Neuronal stem cell (in vitro differentiated cells): Measurements from ENCODE around the gene SNRNP27.

Experiments
- DNase-seq: peaks from one replicate; pipeline ENCODE4 v3.0.0-alpha.2; 2013; ENCODE audit warnings: low spot score
- H2AFZ ChIP-seq: one replicate; pipeline ENCODE4 v1.6.1; 2013; ENCODE audit warnings: mild to moderate bottlenecking, low read length, inconsistent platforms
- H2AK5ac ChIP-seq: 2 replicates; pipeline ENCODE4 v1.6.1; 2013; ENCODE audit warnings: low read depth, mild to moderate bottlenecking, inconsistent platforms, low read length, moderate library complexity, mixed read lengths
- H2BK120ac ChIP-seq: 2 replicates; pipeline ENCODE4 v1.6.1; 2013; ENCODE audit warnings: low read depth, mild to moderate bottlenecking, inconsistent platforms, low read length, moderate library complexity, mixed read lengths
- H2BK12ac ChIP-seq: one replicate; pipeline ENCODE4 v1.6.1; 2013; ENCODE audit warnings: low read length, inconsistent platforms
- H2BK15ac ChIP-seq: 2 replicates; pipeline ENCODE4 v1.6.1; 2013; ENCODE audit warnings: mild to moderate bottlenecking, low read length, inconsistent platforms, mixed read lengths
- H2BK5ac ChIP-seq: one replicate; pipeline ENCODE4 v1.6.1; 2013; ENCODE audit warnings: inconsistent platforms, mild to moderate bottlenecking, low read length, moderate library complexity
- H3K14ac ChIP-seq: one replicate; pipeline ENCODE4 v1.6.1; 2013; ENCODE audit warnings: low read length, inconsistent platforms
- H3K18ac ChIP-seq: 2 replicates; pipeline ENCODE4 v1.6.1; 2013; ENCODE audit warnings: low read length, inconsistent platforms
- H3K23ac ChIP-seq: 2 replicates; pipeline ENCODE4 v1.6.1; 2013; ENCODE audit warnings: low read depth, mild to moderate bottlenecking, mixed read lengths, low read length, inconsistent platforms; ENCODE audit not compliant: poor library complexity
- H3K27ac ChIP-seq: replicated peaks from 3 replicates; pipeline ENCODE4 v1.5.1; 2013; ENCODE audit warnings: low read length, inconsistent platforms
- H3K27me3 ChIP-seq, 3 experiments: 2 replicates each; pipeline ENCODE4 v1.6.1; 2013; ENCODE audit warnings: low read length in 3 of 3, mild to moderate bottlenecking in 2 of 3, inconsistent platforms in 1 of 3, low read depth in 1 of 3, mixed read lengths in 1 of 3, moderate library complexity in 1 of 3; ENCODE audit not compliant: control insufficient read depth in 3 of 3, insufficient read depth in 3 of 3
- H3K36me3 ChIP-seq, 2 donors: replicated peaks in 1 of 2; 2 replicates each; pipeline ENCODE4 v1.6.1; 2013; ENCODE audit warnings: low read length in 2 of 2; ENCODE audit not compliant: control insufficient read depth in 2 of 2, insufficient read depth in 2 of 2
- H3K4ac ChIP-seq: 2 replicates; pipeline ENCODE4 v1.6.1; 2013; ENCODE audit warnings: inconsistent platforms, mild to moderate bottlenecking, low read length, moderate library complexity
- H3K4me1 ChIP-seq, 2 donors: 1 replicate in 1 of 2; 2 replicates in 1 of 2; pipeline ENCODE4 v1.6.1; 2013; ENCODE audit warnings: low read length in 2 of 2, low read depth in 1 of 2; ENCODE audit not compliant: control insufficient read depth in 2 of 2, insufficient read depth in 1 of 2
- H3K4me2 ChIP-seq: one replicate; pipeline ENCODE4 v1.6.1; 2013; ENCODE audit warnings: mild to moderate bottlenecking, low read length, inconsistent platforms; ENCODE audit not compliant: insufficient read depth, poor library complexity, severe bottlenecking
- H3K4me3 ChIP-seq, 2 donors: 2 replicates each; pipeline ENCODE4 v1.5.1; 2013; ENCODE audit warnings: low read length in 2 of 2, mild to moderate bottlenecking in 2 of 2, inconsistent platforms in 1 of 2, moderate library complexity in 1 of 2
- H3K79me1 ChIP-seq: one replicate; pipeline ENCODE4 v1.6.1; 2013; ENCODE audit warnings: low read depth, mild to moderate bottlenecking, inconsistent platforms, low read length, moderate library complexity
- H3K9ac ChIP-seq: one replicate; pipeline ENCODE4 v1.6.1; 2013; ENCODE audit warnings: mild to moderate bottlenecking, low read depth, low read length, inconsistent platforms; ENCODE audit not compliant: poor library complexity
- H3K9me3 ChIP-seq, 2 donors: replicated peaks in 1 of 2; 2 replicates each; pipeline versions ENCODE3 to v1.6.1; 2013; ENCODE audit warnings: low read length in 2 of 2, mild to moderate bottlenecking in 2 of 2, inconsistent platforms in 1 of 2, low read depth in 1 of 2, mixed read lengths in 1 of 2, moderate library complexity in 1 of 2; ENCODE audit not compliant: control insufficient read depth in 2 of 2, insufficient read depth in 1 of 2
- H4K8ac ChIP-seq: one replicate; pipeline ENCODE4 v1.6.1; 2013; ENCODE audit warnings: low read depth, mild to moderate bottlenecking, inconsistent platforms, low read length, moderate library complexity
- H4K91ac ChIP-seq: one replicate; pipeline ENCODE4 v1.6.1; 2013; ENCODE audit warnings: low read length, low read depth, mild to moderate bottlenecking, inconsistent platforms; ENCODE audit not compliant: poor library complexity
- WGBS, 2 donors: extraction: QIAGEN DNeasy Blood & Tissue Kit; methylation state at CpG; one replicate each; pipeline ENCODE4 v1.1.7; 2013; ENCODE audit warnings: missing lambda C conversion rate in 2 of 2, mixed read lengths in 1 of 2; ENCODE audit not compliant: insufficient read length in 2 of 2, insufficient replicate concordance in 1 of 2; ENCODE audit errors: extremely low coverage in 2 of 2; 5-methylcytosine and 5-hydroxymethylcytosine counted together

SNRNP27 gene

DNA sequence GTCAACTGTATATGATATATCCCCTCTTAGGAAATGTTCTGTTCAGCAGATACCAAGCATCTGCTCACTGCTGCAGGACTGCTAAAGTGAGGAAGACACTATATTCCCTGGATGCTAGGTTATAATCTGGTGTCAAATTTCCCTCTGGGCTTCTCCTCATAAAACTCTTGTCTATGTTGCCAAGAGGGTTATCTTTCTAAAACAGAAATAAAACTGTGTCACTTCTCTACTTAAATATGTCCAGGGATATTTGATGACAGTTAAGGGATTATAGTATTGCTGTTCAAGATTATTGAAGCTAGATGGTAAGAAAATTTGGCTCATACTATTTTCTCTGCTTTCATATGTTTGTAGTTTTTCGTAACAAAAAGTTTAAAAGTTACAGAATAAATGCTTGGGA lies 30.5 kb upstream of the SNRNP27 start:
- Histone ChIP-seq H3K9me3 (no peaks in the 10 kb centered on the region), H4K8ac (no peak overlapping the region), H3K23ac (no peak overlapping the region), H3K36me3 (peaks cover 9 to 66% of the 10 kb centered on the region in 2 donors), H3K9ac (no peak overlapping the region), H3K27ac (no peak overlapping the region), H2BK15ac (no peak overlapping the region), H4K91ac (no peak overlapping the region), H3K18ac (no peak overlapping the region), H3K27me3 (no peaks in the 10 kb centered on the region), H2BK5ac (no peak overlapping the region), H3K4me1 (no peaks in the 10 kb centered on the region), H2AFZ (no peak overlapping the region), H2BK120ac (no peak overlapping the region), H3K4ac (no peak overlapping the region), H2BK12ac (no peak overlapping the region), H3K14ac (no peak overlapping the region), H3K4me3 (no peak overlapping the region), H3K4me2 (no peak overlapping the region), H3K79me1 (no peaks in the 10 kb centered on the region), H2AK5ac (no peak overlapping the region)
- no peak for DNase-seq
- WGBS, 2 donors: no CpG with 5 or more reads among the region's 1 CpG

DNA sequence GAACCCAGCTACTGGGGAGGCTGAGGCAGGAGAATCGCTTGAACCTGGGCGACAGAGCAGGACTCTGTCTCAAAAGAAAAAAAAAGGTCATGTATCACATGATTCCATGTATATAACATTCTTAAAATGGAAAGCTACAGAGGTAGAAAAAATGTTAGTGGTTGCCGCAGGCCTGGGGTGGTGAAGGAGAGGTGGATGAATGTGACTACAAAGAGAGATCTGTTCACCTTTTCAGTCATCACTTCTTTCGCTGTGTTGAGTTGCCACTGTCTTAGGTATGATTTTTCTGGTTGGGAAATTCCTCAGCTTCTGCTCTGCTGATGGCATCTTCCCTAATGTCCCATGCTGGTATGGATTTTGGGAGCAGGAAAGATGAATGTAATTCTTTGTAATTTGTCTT lies 5.3 kb upstream of the SNRNP27 start:
- Histone ChIP-seq H2AFZ (no peak overlapping the region), H2BK15ac (no peak overlapping the region), H3K18ac (no peak overlapping the region), H3K36me3 (no peaks in the 10 kb centered on the region), H2BK5ac (no peak overlapping the region), H2BK120ac (no peak overlapping the region), H3K4me3 (no peak overlapping the region), H2BK12ac (no peak overlapping the region), H3K27me3 (no peaks in the 10 kb centered on the region), H3K4me2 (no peak overlapping the region), H3K4me1 (no peaks in the 10 kb centered on the region), H3K4ac (no peak overlapping the region), H2AK5ac (no peak overlapping the region), H3K23ac (no peak overlapping the region), H3K14ac (no peak overlapping the region), H3K79me1 (no peaks in the 10 kb centered on the region), H4K8ac (no peak overlapping the region), H4K91ac (no peak overlapping the region), H3K9ac (no peak overlapping the region), H3K27ac (no peak overlapping the region), H3K9me3 (peaks cover 0 to 4% of the 10 kb centered on the region in 2 donors)
- DNase-seq: no peak
- no CpG with 5 or more reads among the region's 4 CpGs for WGBS, 2 donors

GRCh38 chr2:69889302-69889701 lies 4.5 kb upstream of the SNRNP27 start:
- H3K4me3 ChIP-seq: no peak overlapping the region
- no peak overlapping the region for H3K4me2 ChIP-seq
- H3K79me1 ChIP-seq: no peaks in the 10 kb centered on the region
- no peak overlapping the region for H2AFZ ChIP-seq
- no peak overlapping the region for H3K4ac ChIP-seq
- no peak overlapping the region for H2BK12ac ChIP-seq
- H3K18ac ChIP-seq: no peak overlapping the region
- no peak overlapping the region for H3K27ac ChIP-seq
- no peak overlapping the region for H4K8ac ChIP-seq
- H3K9me3 ChIP-seq: peaks cover 0 to 4% of the 10 kb centered on the region in 2 donors
- no peak overlapping the region for H3K9ac ChIP-seq
- H2BK5ac ChIP-seq: no peak overlapping the region
- no peak overlapping the region for H2BK120ac ChIP-seq
- H3K27me3 ChIP-seq: no peaks in the 10 kb centered on the region
- no peaks in the 10 kb centered on the region for H3K36me3 ChIP-seq
- no peak for DNase-seq
- no peaks in the 10 kb centered on the region for H3K4me1 ChIP-seq
- H3K23ac ChIP-seq: no peak overlapping the region
- no peak overlapping the region for H3K14ac ChIP-seq
- no peak overlapping the region for H2AK5ac ChIP-seq
- H4K91ac ChIP-seq: no peak overlapping the region
- no peak overlapping the region for H2BK15ac ChIP-seq

- no peak overlapping the region for H3K4me3 ChIP-seq
- no CpG with 5 or more reads among the region's 1 CpG for WGBS, 2 donors
- no peak for DNase-seq
These were observed 2.9 kb upstream of the SNRNP27 start for GRCh38 chr2:69890881-69891280.

More at GRCh38 chr2:69890881-69891280, 2.9 kb upstream of the SNRNP27 start:
- Histone ChIP-seq H4K91ac (no peak overlapping the region), H2BK12ac (no peak overlapping the region), H3K9me3 (peaks cover 0 to 4% of the 10 kb centered on the region in 2 donors), H3K18ac (no peak overlapping the region), H3K23ac (no peak overlapping the region), H3K9ac (no peak overlapping the region), H3K14ac (no peak overlapping the region), H2BK15ac (no peak overlapping the region), H2BK5ac (no peak overlapping the region), H2AFZ (peak overlapping the region; percentile 26), H3K4ac (no peak overlapping the region), H3K79me1 (no peaks in the 10 kb centered on the region), H2BK120ac (no peak overlapping the region), H3K36me3 (peaks cover 2 to 10% of the 10 kb centered on the region in 2 donors), H3K4me2 (no peak overlapping the region), H3K27ac (no peak overlapping the region), H2AK5ac (no peak overlapping the region), H3K4me1 (no peaks in the 10 kb centered on the region), H3K27me3 (no peaks in the 10 kb centered on the region), H4K8ac (no peak overlapping the region)
